OCI-LY7 (cell line): Measurements from ENCODE around the gene POU6F2.

Experiments used
- EZH2phosphoT487 ChIP-seq: fragments of 200-600 bp; sonication (generic); IDR thresholded peaks from 2 replicates; pipeline ENCODE4 v1.6.1; 2018; ENCODE audit warnings: low read depth, borderline replicate concordance, mild to moderate bottlenecking, mixed run types, antibody characterized with exemption, low read length, moderate library complexity, mixed read lengths
- TF ChIP-seq, protein P1 (sequence below): fragments of 200-600 bp; sonication (generic); conservative IDR thresholded peaks from 2 replicates; pipeline ENCODE4 v1.5.1; 2014; ENCODE audit warnings: mild to moderate bottlenecking, antibody characterized with exemption, low read length, moderate library complexity, mixed read lengths

GRCh38 chr7:39321245-39321644, 343.5 kb downstream of the POU6F2 start:
- TF ChIP-seq, protein P1, sequence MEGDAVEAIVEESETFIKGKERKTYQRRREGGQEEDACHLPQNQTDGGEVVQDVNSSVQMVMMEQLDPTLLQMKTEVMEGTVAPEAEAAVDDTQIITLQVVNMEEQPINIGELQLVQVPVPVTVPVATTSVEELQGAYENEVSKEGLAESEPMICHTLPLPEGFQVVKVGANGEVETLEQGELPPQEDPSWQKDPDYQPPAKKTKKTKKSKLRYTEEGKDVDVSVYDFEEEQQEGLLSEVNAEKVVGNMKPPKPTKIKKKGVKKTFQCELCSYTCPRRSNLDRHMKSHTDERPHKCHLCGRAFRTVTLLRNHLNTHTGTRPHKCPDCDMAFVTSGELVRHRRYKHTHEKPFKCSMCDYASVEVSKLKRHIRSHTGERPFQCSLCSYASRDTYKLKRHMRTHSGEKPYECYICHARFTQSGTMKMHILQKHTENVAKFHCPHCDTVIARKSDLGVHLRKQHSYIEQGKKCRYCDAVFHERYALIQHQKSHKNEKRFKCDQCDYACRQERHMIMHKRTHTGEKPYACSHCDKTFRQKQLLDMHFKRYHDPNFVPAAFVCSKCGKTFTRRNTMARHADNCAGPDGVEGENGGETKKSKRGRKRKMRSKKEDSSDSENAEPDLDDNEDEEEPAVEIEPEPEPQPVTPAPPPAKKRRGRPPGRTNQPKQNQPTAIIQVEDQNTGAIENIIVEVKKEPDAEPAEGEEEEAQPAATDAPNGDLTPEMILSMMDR = no peak
- TF ChIP-seq EZH2phosphoT487 = no peak
